OCI-LY3 (cell line): ENCODE measurements around the gene GNAS-AS1.
A peak's percentile ranks its signal among the peaks of the same experiment; 100 is the strongest.

Source experiments
- EZH2phosphoT487 ChIP-seq: fragments of 200-600 bp; shearing (Covaris generic); IDR thresholded peaks from 2 replicates; pipeline ENCODE4 v1.6.1; 2018; ENCODE audit warnings: antibody characterized with exemption, mixed run types, low read depth
- TF ChIP-seq, protein P1 (sequence below): fragments of 200-600, 300-600 bp; sonication (generic); IDR thresholded peaks from 2 replicates; pipeline ENCODE4 v1.5.1; 2014; ENCODE audit warnings: antibody characterized with exemption, low read length, low read depth

DNA sequence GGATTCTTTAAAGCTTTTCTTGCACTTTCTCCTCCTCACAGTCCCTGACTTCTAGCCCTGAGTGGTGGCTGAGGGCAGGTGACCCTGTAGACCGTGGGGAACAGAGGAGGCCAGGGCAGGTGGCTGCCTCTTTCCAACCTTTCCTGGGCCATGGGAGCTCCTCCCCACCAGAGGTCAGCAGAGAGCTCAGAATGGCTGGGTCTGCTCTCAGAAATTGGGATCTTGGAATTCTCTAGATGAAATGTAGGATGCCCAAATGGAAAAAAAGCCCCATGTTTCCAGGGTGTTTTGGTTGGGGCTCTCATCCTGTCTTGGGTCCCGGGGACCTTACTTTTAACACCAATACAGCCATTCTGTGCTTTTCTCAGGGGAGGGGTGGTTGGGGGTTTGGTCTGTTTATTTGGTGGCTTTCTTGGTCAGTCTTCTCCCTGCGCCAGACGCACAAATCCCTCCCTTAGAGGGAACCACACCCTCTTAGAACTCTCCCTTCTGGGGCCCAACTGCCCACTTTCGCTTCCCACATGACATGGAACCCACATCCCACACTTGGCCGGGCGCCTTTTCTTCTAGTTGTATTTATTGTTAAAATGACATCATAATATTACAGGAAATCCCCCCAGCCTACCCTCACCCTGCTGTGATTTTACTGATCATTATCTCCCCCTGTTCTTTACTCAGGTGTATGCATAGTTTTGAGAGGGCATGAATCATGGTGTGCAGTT lies 19.8 kb upstream of the GNAS-AS1 start:
- TF ChIP-seq, protein P1, sequence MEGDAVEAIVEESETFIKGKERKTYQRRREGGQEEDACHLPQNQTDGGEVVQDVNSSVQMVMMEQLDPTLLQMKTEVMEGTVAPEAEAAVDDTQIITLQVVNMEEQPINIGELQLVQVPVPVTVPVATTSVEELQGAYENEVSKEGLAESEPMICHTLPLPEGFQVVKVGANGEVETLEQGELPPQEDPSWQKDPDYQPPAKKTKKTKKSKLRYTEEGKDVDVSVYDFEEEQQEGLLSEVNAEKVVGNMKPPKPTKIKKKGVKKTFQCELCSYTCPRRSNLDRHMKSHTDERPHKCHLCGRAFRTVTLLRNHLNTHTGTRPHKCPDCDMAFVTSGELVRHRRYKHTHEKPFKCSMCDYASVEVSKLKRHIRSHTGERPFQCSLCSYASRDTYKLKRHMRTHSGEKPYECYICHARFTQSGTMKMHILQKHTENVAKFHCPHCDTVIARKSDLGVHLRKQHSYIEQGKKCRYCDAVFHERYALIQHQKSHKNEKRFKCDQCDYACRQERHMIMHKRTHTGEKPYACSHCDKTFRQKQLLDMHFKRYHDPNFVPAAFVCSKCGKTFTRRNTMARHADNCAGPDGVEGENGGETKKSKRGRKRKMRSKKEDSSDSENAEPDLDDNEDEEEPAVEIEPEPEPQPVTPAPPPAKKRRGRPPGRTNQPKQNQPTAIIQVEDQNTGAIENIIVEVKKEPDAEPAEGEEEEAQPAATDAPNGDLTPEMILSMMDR = peak; percentile 99
- no peak for TF ChIP-seq EZH2phosphoT487
